Measurements from ENCODE around the gene IRF2BPL. TPM values are rescaled to one million over a fixed set of nuclear protein-coding genes. Genes with fewer than 3 reads are reported as not detected.

IRF2BPL gene
- polyA plus RNA-seq, 1 experiment: 17.6 TPM

DNA sequence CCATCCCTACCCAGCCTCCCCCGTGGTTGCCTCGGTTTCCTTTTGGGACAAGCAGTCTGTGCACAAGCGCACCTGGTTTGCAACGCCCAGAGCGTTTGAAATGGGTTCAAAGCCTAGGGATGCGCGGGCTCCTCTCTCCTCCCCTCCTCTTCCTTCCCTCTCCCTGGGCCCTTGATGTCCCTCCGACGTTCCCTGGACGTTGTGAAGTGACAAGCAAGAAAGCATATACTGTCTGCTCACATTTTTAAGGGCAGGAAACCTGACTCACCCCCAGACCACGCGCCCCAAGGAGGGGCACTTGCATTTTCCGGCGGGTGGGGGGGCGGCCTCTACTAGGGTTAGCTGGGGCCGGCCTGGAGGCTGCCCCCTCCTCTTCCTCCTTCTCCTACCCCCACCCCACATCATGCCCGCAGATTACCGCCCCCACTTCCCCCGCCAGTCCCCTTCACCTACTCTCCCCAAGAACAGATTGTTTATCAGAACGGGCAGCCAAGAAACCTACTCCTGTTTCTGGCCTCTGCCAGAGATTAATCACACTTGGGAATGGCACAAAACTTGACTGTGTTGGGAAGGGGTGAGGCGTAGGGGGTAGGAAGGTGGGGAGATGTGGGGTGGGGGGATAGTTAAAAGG lies 9.5 kb upstream of the IRF2BPL start:
- no peaks in the 10 kb centered on the region for H3K27me3 ChIP-seq (ENCODE audit: control insufficient read depth, insufficient read depth, low read length)
- DNase-seq (ENCODE audit: low read depth): no peak
- H3K4me3 ChIP-seq (ENCODE audit: low read depth, low read length): 0 out of 2 replicates have a peak overlapping the region, but pooled peaks have one; percentile 11
- POLR2A ChIA-PET: interaction anchor here (0.5 kb wide), 1 partner anchor 115 kb away, joined by 20 read pairs; no protein-coding TSS in a partner anchor
- CTCF ChIA-PET: interaction anchor here (1.7 to 5.6 kb wide), 4 partner anchors 10 to 124 kb away, joined by 6 to 30 read pairs (median 14); no protein-coding TSS in a partner anchor
- TF ChIP-seq, protein P1, sequence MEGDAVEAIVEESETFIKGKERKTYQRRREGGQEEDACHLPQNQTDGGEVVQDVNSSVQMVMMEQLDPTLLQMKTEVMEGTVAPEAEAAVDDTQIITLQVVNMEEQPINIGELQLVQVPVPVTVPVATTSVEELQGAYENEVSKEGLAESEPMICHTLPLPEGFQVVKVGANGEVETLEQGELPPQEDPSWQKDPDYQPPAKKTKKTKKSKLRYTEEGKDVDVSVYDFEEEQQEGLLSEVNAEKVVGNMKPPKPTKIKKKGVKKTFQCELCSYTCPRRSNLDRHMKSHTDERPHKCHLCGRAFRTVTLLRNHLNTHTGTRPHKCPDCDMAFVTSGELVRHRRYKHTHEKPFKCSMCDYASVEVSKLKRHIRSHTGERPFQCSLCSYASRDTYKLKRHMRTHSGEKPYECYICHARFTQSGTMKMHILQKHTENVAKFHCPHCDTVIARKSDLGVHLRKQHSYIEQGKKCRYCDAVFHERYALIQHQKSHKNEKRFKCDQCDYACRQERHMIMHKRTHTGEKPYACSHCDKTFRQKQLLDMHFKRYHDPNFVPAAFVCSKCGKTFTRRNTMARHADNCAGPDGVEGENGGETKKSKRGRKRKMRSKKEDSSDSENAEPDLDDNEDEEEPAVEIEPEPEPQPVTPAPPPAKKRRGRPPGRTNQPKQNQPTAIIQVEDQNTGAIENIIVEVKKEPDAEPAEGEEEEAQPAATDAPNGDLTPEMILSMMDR (IDR thresholded peaks at IDR 0.05; ENCODE audit: insufficient read depth, low read depth, low read length): no peak
- H3K36me3 ChIP-seq (ENCODE audit: control insufficient read depth, insufficient read depth, low read length): no peaks in the 10 kb centered on the region

DNA sequence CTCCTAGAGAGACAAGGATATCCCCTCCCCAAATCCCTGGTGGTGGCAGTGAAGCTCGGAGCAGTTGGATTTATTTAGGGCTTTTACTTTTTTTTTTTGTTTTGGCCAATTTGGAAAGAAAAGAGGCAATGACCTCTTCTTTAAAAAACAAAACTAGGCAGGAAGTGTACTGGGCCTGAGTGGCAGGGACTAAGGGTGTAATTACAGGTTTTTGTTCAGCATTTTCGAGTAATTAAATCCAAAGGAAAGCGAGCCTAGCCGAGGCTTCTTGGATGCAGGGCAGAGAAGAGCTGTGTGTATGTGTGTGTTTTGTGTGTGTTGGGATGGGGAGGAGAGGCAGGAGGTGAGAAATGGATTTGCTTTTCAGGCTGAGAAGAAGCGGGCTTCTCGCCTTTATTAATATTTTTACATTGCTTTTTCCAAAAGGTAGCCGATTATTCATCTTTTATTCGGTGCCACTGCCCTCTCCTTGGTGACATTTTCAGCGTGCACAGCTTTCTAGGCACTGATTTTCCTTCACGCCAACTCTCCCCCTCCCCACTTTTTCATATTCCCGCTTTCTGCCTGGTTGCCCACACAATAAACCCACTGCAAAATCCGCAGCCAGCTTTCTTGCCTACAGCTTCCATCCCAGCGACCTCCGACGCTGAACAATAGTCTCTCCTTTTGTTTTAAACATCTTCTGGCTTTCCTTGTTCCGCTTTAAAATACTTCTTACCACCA lies 8.9 kb upstream of the IRF2BPL start:
- TF ChIP-seq, protein P1 (IDR thresholded peaks at IDR 0.05; ENCODE audit: insufficient read depth, low read depth, low read length): no peak
- ChIA-PET CTCF (interaction anchor here (0.7 to 5.6 kb wide), 6 partner anchors 10 to 162 kb away, joined by 3 to 30 read pairs (median 8); no protein-coding TSS in a partner anchor), POLR2A (interaction anchor here (0.5 kb wide), 1 partner anchor 115 kb away, joined by 20 read pairs; no protein-coding TSS in a partner anchor)
- H3K36me3 ChIP-seq (ENCODE audit: control insufficient read depth, insufficient read depth, low read length): no peaks in the 10 kb centered on the region
- H3K27me3 ChIP-seq (ENCODE audit: control insufficient read depth, insufficient read depth, low read length): no peaks in the 10 kb centered on the region
- DNase-seq (ENCODE audit: low read depth): no peak
- no peak overlapping the region for H3K4me3 ChIP-seq (ENCODE audit: low read depth, low read length)

DNA sequence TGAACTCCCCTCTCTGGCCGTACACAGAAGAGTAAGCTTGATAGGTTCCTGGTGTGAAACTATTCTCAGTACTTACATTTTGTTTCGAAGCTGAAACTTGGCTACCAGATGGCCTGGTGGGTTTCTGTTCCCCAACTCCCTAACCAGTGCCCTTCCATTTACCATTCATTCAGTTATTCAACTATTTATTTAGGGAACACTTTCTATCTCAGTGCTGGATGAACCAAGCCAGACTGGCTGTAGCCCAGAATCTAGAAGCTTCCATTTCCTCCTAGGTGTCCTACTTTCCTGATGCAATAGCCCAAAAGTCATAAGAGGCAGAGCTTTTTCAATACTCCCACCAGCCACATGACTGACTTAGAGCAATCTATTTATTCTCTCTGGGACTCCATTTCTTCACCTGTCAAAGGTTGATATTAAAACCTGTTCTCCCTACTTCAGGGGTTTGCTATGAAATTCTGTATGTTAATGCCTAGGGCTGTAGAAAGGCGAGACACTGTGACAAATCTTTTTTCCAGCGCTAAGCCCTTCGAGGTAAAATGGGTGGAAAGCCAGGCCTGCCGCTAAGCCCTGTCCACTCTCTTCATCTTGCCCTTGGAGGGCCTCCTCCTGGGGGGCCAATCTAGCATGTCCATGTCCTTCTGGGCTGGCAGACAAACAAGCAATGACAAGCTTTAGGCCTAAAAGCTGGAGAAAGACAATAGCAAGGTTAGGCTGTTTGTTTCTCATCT lies 8.1 kb upstream of the IRF2BPL start:
- no peak overlapping the region for H3K4me3 ChIP-seq (ENCODE audit: low read depth, low read length)
- H3K27me3 ChIP-seq (ENCODE audit: control insufficient read depth, insufficient read depth, low read length): no peaks in the 10 kb centered on the region
- no peak for DNase-seq (ENCODE audit: low read depth)
- no peaks in the 10 kb centered on the region for H3K36me3 ChIP-seq (ENCODE audit: control insufficient read depth, insufficient read depth, low read length)
- POLR2A ChIA-PET: no interaction called here
- TF ChIP-seq, protein P1 (IDR thresholded peaks at IDR 0.05; ENCODE audit: insufficient read depth, low read depth, low read length): no peak
- CTCF ChIA-PET: interaction anchor here (0.6 to 5.6 kb wide), 7 partner anchors 9 to 161 kb away, joined by 3 to 30 read pairs (median 6); no protein-coding TSS in a partner anchor

DNA sequence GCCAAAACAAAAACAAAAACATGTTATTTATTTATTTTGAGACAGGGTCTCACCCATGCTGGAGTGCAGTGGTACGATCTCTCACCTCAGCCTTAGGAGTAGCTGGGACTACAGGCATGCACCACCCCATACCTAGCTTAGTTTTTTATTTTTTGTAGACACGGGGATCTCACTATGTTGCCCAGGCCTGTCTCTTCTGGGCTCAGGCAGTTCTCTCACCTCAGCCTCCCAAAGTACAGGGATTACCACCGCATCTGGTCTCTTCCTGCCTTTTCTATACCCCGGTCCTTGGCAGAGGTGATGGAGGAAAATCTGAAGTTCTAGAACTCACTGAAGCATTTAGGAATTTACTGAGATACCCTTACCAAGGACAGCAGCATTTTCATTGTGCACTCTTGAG lies 6.8 kb upstream of the IRF2BPL start:
- no peak for DNase-seq (ENCODE audit: low read depth)
- H3K36me3 ChIP-seq (ENCODE audit: control insufficient read depth, insufficient read depth, low read length): no peaks in the 10 kb centered on the region
- H3K4me3 ChIP-seq (ENCODE audit: low read depth, low read length): no peak overlapping the region
- POLR2A ChIA-PET: interaction anchor here (0.6 kb wide), 1 partner anchor 82 kb away, joined by 4 read pairs; no protein-coding TSS in a partner anchor
- TF ChIP-seq, protein P1 (IDR thresholded peaks at IDR 0.05; ENCODE audit: insufficient read depth, low read depth, low read length): no peak
- CTCF ChIA-PET: interaction anchor here (1.7 to 5.2 kb wide), 2 partner anchors 18 to 122 kb away, joined by 6 to 20 read pairs; no protein-coding TSS in a partner anchor
- no peaks in the 10 kb centered on the region for H3K27me3 ChIP-seq (ENCODE audit: control insufficient read depth, insufficient read depth, low read length)
